Measurements from ENCODE around the gene LMO2.

GRCh38 chr11:33861941-33862589 is 29.8 kb downstream of the LMO2 start:
- TF ChIP-seq ZFP3 (CRISPR knock-in tag; IDR thresholded peaks at IDR 0.05) (no peak), SNAI2 (CRISPR knock-in tag; IDR thresholded peaks at IDR 0.05) (no peak), ZFP30 (CRISPR knock-in tag; IDR thresholded peaks at IDR 0.05) (no peak), ARNTL (CRISPR knock-in tag; IDR thresholded peaks at IDR 0.05; ENCODE audit: borderline replicate concordance, low read depth) (no peak), BACH2 (CRISPR knock-in tag; IDR thresholded peaks at IDR 0.05; ENCODE audit: borderline replicate concordance) (no peak)
- TF ChIP-seq, protein P1, sequence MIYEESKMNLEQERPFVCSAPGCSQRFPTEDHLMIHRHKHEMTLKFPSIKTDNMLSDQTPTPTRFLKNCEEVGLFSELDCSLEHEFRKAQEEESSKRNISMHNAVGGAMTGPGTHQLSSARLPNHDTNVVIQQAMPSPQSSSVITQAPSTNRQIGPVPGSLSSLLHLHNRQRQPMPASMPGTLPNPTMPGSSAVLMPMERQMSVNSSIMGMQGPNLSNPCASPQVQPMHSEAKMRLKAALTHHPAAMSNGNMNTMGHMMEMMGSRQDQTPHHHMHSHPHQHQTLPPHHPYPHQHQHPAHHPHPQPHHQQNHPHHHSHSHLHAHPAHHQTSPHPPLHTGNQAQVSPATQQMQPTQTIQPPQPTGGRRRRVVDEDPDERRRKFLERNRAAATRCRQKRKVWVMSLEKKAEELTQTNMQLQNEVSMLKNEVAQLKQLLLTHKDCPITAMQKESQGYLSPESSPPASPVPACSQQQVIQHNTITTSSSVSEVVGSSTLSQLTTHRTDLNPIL (CRISPR knock-in tag; IDR thresholded peaks at IDR 0.05; ENCODE audit: low read depth), result no peak
